Caco-2 (cell line): ENCODE data around the gene ATP1B1. TPM values are rescaled to one million over a fixed set of nuclear protein-coding genes. Genes with fewer than 3 reads are reported as not detected.

ENCODE experiments used
- BruUV-seq: library from RNA; stranded (reverse); fragments of 400-500 nt; replicated peaks from 2 replicates; lab custom pipeline; 2021; lab: Mats Ljungman, UMichigan
- CTCF ChIA-PET: fragments of 300-600 bp; sonication (Branson Sonifier 250); formaldehyde crosslinking; loops from one replicate; lab custom pipeline; 2022; ENCODE audit warnings: antibody characterized with exemption; lab: Charles Lee
- POLR2A ChIA-PET: fragments of 300-600 bp; sonication (Branson Sonifier 250); formaldehyde crosslinking; loops from one replicate; lab custom pipeline; 2022; ENCODE audit warnings: antibody characterized with exemption; lab: Charles Lee
- DNase-seq, 2 experiments: peaks; one replicate each; pipeline versions ENCODE4 v3.0.0 to v3.0.0-alpha.2; 2020 to 2022
- H3K27me3 ChIP-seq: replicated peaks from 2 replicates; pipeline ENCODE4 v1.6.0; 2011; ENCODE audit warnings: low read length; ENCODE audit not compliant: control insufficient read depth, insufficient read depth
- H3K36me3 ChIP-seq: 2 replicates; pipeline ENCODE4 v1.5.1; 2011; ENCODE audit warnings: low read length; ENCODE audit not compliant: control insufficient read depth, insufficient read depth
- H3K4me1 ChIP-seq: fragments of 250-450 bp; sonication (Bioruptor Pico); 2 replicates; pipeline ENCODE4 v1.5.1; 2020; ENCODE audit warnings: mild to moderate bottlenecking
- H3K4me3 ChIP-seq: 2 replicates; pipeline ENCODE4 v1.5.1; 2011; ENCODE audit warnings: low read depth, mild to moderate bottlenecking, control low read depth, low read length
- H3K9me3 ChIP-seq: fragments of 250-450 bp; sonication (Bioruptor Pico); 2 replicates; pipeline ENCODE4 v1.5.1; 2020; ENCODE audit warnings: mild to moderate bottlenecking, moderate library complexity
- H3K27ac Mint-ChIP-seq: one replicate; pipeline ENCODE4 v1.8.0; 2022; ENCODE audit warnings: mixed read lengths; ENCODE audit not compliant: unreplicated experiment
- H3K27me3 Mint-ChIP-seq: one replicate; pipeline ENCODE4 v1.8.0; 2022; ENCODE audit warnings: mixed read lengths; ENCODE audit not compliant: insufficient read depth, unreplicated experiment
- H3K36me3 Mint-ChIP-seq: one replicate; pipeline ENCODE4 v1.8.0; 2022; ENCODE audit warnings: mild to moderate bottlenecking, mixed read lengths; ENCODE audit not compliant: insufficient read depth, unreplicated experiment
- H3K4me1 Mint-ChIP-seq: one replicate; pipeline ENCODE4 v1.8.0; 2022; ENCODE audit warnings: low read depth, mixed read lengths; ENCODE audit not compliant: unreplicated experiment
- H3K4me3 Mint-ChIP-seq: one replicate; pipeline ENCODE4 v1.8.0; 2022; ENCODE audit warnings: mild to moderate bottlenecking, moderate library complexity, mixed read lengths; ENCODE audit not compliant: unreplicated experiment
- H3K9me3 Mint-ChIP-seq: one replicate; pipeline ENCODE4 v1.8.0; 2022; ENCODE audit warnings: mixed read lengths; ENCODE audit not compliant: unreplicated experiment
- intact Hi-C: fragments of 100-400 bp; cut with micrococcal nuclease; formaldehyde crosslinking; loops from one replicate; pipeline ENCODE4 v1.10.0; 2022; ENCODE audit not compliant: unreplicated experiment
- total RNA-seq: library from RNA; stranded (reverse); gene quantifications from 2 replicates; pipeline ENCODE4 v1.2.3, GENCODE V29; 2022
- TF ChIP-seq, protein P1 (sequence below), 2 experiments: fragments of 200-600 bp in 1 of 2; IDR thresholded peaks; 1 replicate in 1 of 2; 2 replicates in 1 of 2; pipeline versions ENCODE4 v1.5.1 to v1.8.0; 2011 to 2022; ENCODE audit warnings: antibody characterized with exemption in 1 of 2, control low read depth in 1 of 2, inconsistent platforms in 1 of 2, low read depth in 1 of 2, low read length in 1 of 2, mild to moderate bottlenecking in 1 of 2, moderate library complexity in 1 of 2; ENCODE audit not compliant: insufficient read depth in 1 of 2, severe bottlenecking in 1 of 2, unreplicated experiment in 1 of 2

Gene ATP1B1
- total RNA-seq, 1 experiment from 2014 or later: 320 TPM

DNA sequence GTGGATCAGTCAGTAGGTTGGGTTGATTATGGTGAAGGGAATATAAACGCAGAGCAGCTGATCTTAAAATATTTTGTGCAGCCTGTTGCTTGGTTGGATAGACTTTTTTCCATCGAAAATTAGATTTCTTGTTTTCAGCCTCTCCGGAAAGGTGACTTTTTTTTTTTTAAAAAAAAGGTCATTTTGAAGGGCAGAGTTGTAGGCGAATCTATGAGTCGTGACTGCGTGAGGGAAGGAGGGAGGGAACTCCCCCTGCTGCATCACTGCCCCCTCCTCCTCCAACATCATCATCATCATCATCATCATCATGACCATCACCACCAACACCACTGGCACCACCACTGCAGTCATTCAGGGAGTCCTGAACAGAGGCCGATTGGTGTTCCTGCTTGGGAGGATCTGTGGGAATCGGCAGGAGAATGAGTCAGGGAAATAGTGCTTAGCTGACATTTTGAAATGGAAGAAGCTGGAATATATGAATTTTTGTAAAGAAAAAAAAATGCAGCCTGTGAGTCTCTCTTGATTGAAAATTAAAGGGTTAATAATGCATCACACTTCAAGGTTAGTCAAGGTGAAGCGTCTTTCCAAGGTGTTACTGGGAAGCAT lies 1.2 kb downstream of the ATP1B1 start:
- DNase-seq: no peak
- peak overlapping the region; percentile 97 for H3K27ac Mint-ChIP-seq
- H3K4me3 ChIP-seq: peak overlapping the region; percentile 99
- peaks cover 56% of the 10 kb centered on the region for H3K4me1 ChIP-seq
- H3K4me1 Mint-ChIP-seq: peaks cover 34% of the 10 kb centered on the region
- H3K27me3 Mint-ChIP-seq: no peaks in the 10 kb centered on the region
- intact Hi-C loops: loop anchor here (1.0 to 10.0 kb wide), 5 partner anchors 147 to 473 kb away; no protein-coding TSS in a partner anchor
- H3K4me3 Mint-ChIP-seq: peak overlapping the region; percentile 99
- H3K9me3 Mint-ChIP-seq: no peaks in the 10 kb centered on the region
- TF ChIP-seq, protein P1, sequence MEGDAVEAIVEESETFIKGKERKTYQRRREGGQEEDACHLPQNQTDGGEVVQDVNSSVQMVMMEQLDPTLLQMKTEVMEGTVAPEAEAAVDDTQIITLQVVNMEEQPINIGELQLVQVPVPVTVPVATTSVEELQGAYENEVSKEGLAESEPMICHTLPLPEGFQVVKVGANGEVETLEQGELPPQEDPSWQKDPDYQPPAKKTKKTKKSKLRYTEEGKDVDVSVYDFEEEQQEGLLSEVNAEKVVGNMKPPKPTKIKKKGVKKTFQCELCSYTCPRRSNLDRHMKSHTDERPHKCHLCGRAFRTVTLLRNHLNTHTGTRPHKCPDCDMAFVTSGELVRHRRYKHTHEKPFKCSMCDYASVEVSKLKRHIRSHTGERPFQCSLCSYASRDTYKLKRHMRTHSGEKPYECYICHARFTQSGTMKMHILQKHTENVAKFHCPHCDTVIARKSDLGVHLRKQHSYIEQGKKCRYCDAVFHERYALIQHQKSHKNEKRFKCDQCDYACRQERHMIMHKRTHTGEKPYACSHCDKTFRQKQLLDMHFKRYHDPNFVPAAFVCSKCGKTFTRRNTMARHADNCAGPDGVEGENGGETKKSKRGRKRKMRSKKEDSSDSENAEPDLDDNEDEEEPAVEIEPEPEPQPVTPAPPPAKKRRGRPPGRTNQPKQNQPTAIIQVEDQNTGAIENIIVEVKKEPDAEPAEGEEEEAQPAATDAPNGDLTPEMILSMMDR (IDR thresholded peaks at IDR 0.05; ENCODE audit: insufficient read depth in 1 of 2, low read depth in 1 of 2, low read length in 1 of 2, severe bottlenecking in 1 of 2, unreplicated experiment in 1 of 2): no peak
- H3K36me3 ChIP-seq: 0 out of 2 replicates have a peak, but pooled peaks cover 2% of the 10 kb centered on the region
- ChIA-PET POLR2A (no interaction called here), CTCF (interaction anchor here (0.9 kb wide), 1 partner anchor 504 kb away, joined by 3 read pairs; no protein-coding TSS in a partner anchor)
- BruUV-seq: no TSS peak
- no peaks in the 10 kb centered on the region for H3K9me3 ChIP-seq
- peaks cover 69% of the 10 kb centered on the region for H3K36me3 Mint-ChIP-seq
- no peaks in the 10 kb centered on the region for H3K27me3 ChIP-seq

DNA sequence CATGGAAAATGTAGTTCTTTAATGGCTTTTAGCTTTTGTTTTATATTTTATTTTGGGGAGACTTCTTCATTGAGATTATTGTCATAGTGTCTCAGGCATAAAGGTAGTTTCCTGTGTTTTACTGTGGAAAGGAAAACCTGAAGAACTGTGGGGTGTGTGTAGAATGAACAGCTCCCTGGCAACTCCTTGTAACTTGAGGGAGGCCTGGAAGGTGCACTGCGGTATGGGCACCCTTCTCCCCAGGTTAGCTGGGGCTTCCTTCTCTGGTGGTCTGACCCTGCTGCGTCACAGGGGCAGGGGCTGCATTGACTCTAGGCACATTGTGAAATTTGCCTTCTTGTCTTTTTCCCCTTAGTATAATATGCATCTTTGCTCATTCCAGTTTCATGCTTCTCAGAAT lies 1.7 kb downstream of the ATP1B1 start:
- peak overlapping the region; percentile 99 for H3K4me3 ChIP-seq
- TF ChIP-seq, protein P1 (IDR thresholded peaks at IDR 0.05; ENCODE audit: insufficient read depth in 1 of 2, low read depth in 1 of 2, low read length in 1 of 2, severe bottlenecking in 1 of 2, unreplicated experiment in 1 of 2): no peak
- H3K4me1 Mint-ChIP-seq: peaks cover 34% of the 10 kb centered on the region
- BruUV-seq: no TSS peak
- peak overlapping the region; percentile 97 for H3K27ac Mint-ChIP-seq
- DNase-seq: no peak
- peaks cover 74% of the 10 kb centered on the region for H3K36me3 Mint-ChIP-seq
- H3K9me3 Mint-ChIP-seq: no peaks in the 10 kb centered on the region
- ChIA-PET POLR2A (no interaction called here), CTCF (interaction anchor here (0.9 kb wide), 1 partner anchor 505 kb away, joined by 3 read pairs; no protein-coding TSS in a partner anchor)
- H3K36me3 ChIP-seq: 0 out of 2 replicates have a peak, but pooled peaks cover 2% of the 10 kb centered on the region
- intact Hi-C loops: loop anchor here (1.0 to 10.0 kb wide), 5 partner anchors 147 to 473 kb away; no protein-coding TSS in a partner anchor
- peaks cover 56% of the 10 kb centered on the region for H3K4me1 ChIP-seq
- no peaks in the 10 kb centered on the region for H3K27me3 ChIP-seq
- no peaks in the 10 kb centered on the region for H3K9me3 ChIP-seq
- H3K27me3 Mint-ChIP-seq: no peaks in the 10 kb centered on the region
- H3K4me3 Mint-ChIP-seq: peak overlapping the region; percentile 99

DNA sequence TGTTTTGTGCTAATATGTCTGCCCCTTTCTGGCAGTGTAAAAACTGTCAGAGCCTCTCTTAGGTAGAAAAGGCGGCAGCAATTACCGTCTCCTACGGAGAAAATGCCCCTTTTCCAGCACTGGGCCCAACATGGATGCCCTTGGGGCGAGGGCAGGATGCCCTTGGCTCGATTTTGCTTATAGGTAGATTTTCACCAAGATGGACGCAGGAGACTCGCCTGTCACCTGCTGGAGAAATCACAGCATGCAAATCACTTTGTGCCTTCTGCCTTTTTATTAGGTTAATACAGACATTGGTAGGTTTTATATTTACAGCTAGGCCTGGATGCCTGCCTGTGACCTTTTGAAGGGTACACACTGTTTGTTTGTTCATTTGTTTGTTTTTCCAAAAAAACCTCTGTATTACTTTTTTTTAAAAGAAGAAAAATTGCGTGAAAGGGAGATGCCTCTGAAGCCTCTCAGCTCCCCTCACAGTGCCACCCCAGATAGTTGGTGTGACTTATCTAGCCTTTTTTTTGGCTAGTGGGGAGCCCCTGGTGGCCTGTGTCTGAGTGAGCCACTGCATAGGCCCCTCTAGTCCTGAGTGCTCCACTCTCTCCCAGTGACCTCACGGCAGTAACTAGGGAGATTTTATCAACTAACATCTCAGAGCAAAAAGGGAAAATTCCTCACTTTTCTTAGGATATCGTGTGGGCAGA lies 2.5 kb downstream of the ATP1B1 start:
- H3K27me3 ChIP-seq: no peaks in the 10 kb centered on the region
- Mint-ChIP-seq H3K9me3 (no peaks in the 10 kb centered on the region), H3K4me1 (peaks cover 41% of the 10 kb centered on the region), H3K27ac (peak overlapping the region; percentile 97), H3K4me3 (peak overlapping the region; percentile 99), H3K27me3 (no peaks in the 10 kb centered on the region), H3K36me3 (peaks cover 82% of the 10 kb centered on the region)
- H3K4me3 ChIP-seq: peak overlapping the region; percentile 99
- H3K36me3 ChIP-seq: peaks cover 4% of the 10 kb centered on the region; the same call in 1 of the 2 replicates
- TSS peak; percentile 52 for BruUV-seq
- H3K4me1 ChIP-seq: peaks cover 56% of the 10 kb centered on the region
- H3K9me3 ChIP-seq: no peaks in the 10 kb centered on the region
- TF ChIP-seq, protein P1 (IDR thresholded peaks at IDR 0.05; ENCODE audit: insufficient read depth in 1 of 2, low read depth in 1 of 2, low read length in 1 of 2, severe bottlenecking in 1 of 2, unreplicated experiment in 1 of 2): peak in 1 of 2 experiments; percentile 39
- ChIA-PET POLR2A (interaction anchor here (0.6 to 1.3 kb wide), 3 partner anchors 22 to 505 kb away, joined by 3 to 10 read pairs (median 8); no protein-coding TSS in a partner anchor), CTCF (interaction anchor here (1.1 to 1.5 kb wide), 3 partner anchors 8 to 505 kb away, joined by 3 to 7 read pairs (median 4); no protein-coding TSS in a partner anchor)
- intact Hi-C loops: loop anchor here (1.0 to 10.0 kb wide), 8 partner anchors 148 to 506 kb away; no protein-coding TSS in a partner anchor
- peak; percentile 59 to 64 for DNase-seq
